Endothelial cell (in vitro differentiated cells): ENCODE measurements around the gene ANKRD27. TPM values are rescaled to one million over a fixed set of nuclear protein-coding genes. Genes with fewer than 3 reads are reported as not detected.

Source experiments
- DNase-seq: peaks from one replicate; pipeline ENCODE4 v3.0.0; 2021; ENCODE audit warnings: low spot score
- H3K27ac Mint-ChIP-seq: one replicate; pipeline ENCODE4 v1.8.0; 2021; ENCODE audit warnings: mixed read lengths, inconsistent platforms; ENCODE audit not compliant: unreplicated experiment
- H3K27me3 Mint-ChIP-seq: one replicate; pipeline ENCODE4 v1.8.0; 2021; ENCODE audit warnings: mild to moderate bottlenecking, moderate library complexity, mixed read lengths, inconsistent platforms; ENCODE audit not compliant: unreplicated experiment
- H3K36me3 Mint-ChIP-seq: one replicate; pipeline ENCODE4 v1.8.0; 2021; ENCODE audit warnings: mild to moderate bottlenecking, low read depth, mixed read lengths, inconsistent platforms; ENCODE audit not compliant: unreplicated experiment
- H3K4me1 Mint-ChIP-seq: one replicate; pipeline ENCODE4 v1.8.0; 2021; ENCODE audit warnings: mild to moderate bottlenecking, mixed read lengths, inconsistent platforms; ENCODE audit not compliant: unreplicated experiment
- H3K4me3 Mint-ChIP-seq: one replicate; pipeline ENCODE4 v1.8.0; 2021; ENCODE audit warnings: mild to moderate bottlenecking, mixed read lengths, inconsistent platforms; ENCODE audit not compliant: unreplicated experiment
- H3K9me3 Mint-ChIP-seq: one replicate; pipeline ENCODE4 v1.8.0; 2021; ENCODE audit warnings: mixed read lengths, inconsistent platforms; ENCODE audit not compliant: unreplicated experiment
- total RNA-seq: library from RNA; stranded (reverse); fragmentation: NEBNext Ultra II Directional; extraction: Animal tissue kit (Norgen Biotek cat#: 25700); gene quantifications from one replicate; pipeline ENCODE4 v1.2.1, GENCODE V29; 2021; ENCODE audit not compliant: unreplicated experiment
- TF ChIP-seq, protein P1 (sequence below): fragments of 200-600 bp; sonication (generic); IDR thresholded peaks from one replicate; pipeline ENCODE4 v1.5.0; 2021; ENCODE audit warnings: antibody characterized with exemption; ENCODE audit not compliant: unreplicated experiment

ANKRD27 gene
- total RNA-seq, 1 donor from 2014 or later = 20.8 TPM

DNA sequence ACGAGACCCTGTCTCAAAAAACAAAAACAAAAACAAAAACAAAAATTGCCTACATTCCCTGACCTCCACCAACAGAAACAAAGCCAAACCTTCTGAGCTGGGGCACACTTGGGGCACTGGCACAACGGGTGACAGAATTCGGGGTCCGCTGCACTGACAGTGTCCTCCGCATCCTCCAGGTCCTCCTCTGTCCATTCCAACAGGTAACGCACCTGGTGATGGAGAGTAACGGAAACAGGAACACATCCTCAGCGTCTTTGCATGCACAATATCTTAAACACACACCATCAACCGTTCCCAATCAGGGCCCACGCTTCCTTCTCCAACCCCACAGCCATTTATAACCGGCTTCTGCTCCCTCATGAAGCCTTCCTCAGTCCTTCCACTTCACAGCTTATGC, 59.4 kb downstream of the ANKRD27 start:
- no peak overlapping the region for H3K4me3 Mint-ChIP-seq
- H3K4me1 Mint-ChIP-seq = no peaks in the 10 kb centered on the region
- H3K27ac Mint-ChIP-seq = no peak overlapping the region
- TF ChIP-seq, protein P1, sequence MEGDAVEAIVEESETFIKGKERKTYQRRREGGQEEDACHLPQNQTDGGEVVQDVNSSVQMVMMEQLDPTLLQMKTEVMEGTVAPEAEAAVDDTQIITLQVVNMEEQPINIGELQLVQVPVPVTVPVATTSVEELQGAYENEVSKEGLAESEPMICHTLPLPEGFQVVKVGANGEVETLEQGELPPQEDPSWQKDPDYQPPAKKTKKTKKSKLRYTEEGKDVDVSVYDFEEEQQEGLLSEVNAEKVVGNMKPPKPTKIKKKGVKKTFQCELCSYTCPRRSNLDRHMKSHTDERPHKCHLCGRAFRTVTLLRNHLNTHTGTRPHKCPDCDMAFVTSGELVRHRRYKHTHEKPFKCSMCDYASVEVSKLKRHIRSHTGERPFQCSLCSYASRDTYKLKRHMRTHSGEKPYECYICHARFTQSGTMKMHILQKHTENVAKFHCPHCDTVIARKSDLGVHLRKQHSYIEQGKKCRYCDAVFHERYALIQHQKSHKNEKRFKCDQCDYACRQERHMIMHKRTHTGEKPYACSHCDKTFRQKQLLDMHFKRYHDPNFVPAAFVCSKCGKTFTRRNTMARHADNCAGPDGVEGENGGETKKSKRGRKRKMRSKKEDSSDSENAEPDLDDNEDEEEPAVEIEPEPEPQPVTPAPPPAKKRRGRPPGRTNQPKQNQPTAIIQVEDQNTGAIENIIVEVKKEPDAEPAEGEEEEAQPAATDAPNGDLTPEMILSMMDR = no peak
- no peaks in the 10 kb centered on the region for H3K9me3 Mint-ChIP-seq
- no peaks in the 10 kb centered on the region for H3K27me3 Mint-ChIP-seq
- H3K36me3 Mint-ChIP-seq = peaks cover 23% of the 10 kb centered on the region
- no peak for DNase-seq

DNA sequence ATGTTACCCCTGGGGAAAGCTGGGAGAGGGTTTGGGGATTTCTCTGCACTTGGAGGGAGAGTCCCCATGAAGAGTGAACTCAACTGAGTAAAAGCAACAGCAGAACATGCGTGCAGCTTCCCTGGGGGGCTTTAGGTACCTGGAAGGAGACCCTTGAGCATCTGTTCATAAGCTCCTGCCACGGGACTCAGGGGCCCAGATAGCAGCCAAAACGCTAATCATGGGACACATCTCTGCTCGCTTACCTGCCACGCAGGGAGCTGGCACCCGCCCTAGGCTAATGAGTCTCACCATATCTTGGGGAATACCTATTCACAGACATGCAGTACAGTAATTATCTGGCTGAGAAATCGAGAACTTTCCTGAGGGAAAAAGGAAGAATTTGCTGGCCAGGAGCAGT, 60.1 kb downstream of the ANKRD27 start:
- Mint-ChIP-seq H3K36me3 (peaks cover 23% of the 10 kb centered on the region), H3K4me3 (no peak overlapping the region), H3K9me3 (no peaks in the 10 kb centered on the region), H3K4me1 (no peaks in the 10 kb centered on the region), H3K27ac (no peak overlapping the region), H3K27me3 (no peaks in the 10 kb centered on the region)
- TF ChIP-seq, protein P1 = no peak
- DNase-seq = no peak

DNA sequence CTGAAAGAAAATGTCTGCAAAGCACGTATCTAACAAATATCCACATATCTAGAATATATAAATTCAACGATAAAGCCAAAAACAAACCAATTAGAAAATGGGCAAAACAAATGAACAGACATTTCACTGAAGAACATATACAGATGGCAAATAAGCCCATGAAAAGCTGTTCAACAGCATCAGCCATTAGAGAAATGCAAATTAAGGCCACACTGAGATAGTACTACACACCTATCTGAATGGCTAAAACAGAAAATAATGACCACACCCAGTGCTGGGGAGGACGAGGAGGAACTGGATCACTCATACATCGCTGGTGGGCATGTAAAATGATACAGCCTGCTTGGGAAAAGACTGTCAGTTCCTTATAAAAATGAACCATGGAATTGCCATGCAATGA, 62.0 kb downstream of the ANKRD27 start:
- Mint-ChIP-seq H3K27me3 (no peaks in the 10 kb centered on the region), H3K27ac (no peak overlapping the region), H3K4me3 (no peak overlapping the region), H3K4me1 (no peaks in the 10 kb centered on the region), H3K9me3 (no peaks in the 10 kb centered on the region), H3K36me3 (peaks cover 23% of the 10 kb centered on the region)
- no peak for DNase-seq
- TF ChIP-seq, protein P1 = no peak

DNA sequence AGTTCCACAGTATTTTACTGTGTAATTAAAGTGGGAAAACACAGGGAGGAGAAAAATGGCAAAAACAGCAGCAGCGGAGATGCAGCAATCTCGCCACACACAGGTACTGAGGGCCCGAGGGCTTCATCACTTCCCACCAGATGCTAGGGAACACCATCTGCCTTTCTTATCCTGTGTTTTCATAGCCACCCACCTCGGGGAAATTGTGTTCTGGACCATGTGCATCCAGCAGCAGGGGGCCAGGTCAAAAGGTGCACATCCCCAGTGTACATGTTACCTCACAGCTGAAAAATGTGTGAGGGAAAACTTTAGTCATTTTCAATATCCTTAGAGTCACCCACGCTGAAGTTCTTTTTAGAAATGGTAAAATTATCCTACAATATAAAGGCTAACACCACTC, 63.8 kb downstream of the ANKRD27 start:
- Mint-ChIP-seq H3K4me1 (no peaks in the 10 kb centered on the region), H3K9me3 (no peaks in the 10 kb centered on the region), H3K27me3 (no peaks in the 10 kb centered on the region), H3K36me3 (peaks cover 18% of the 10 kb centered on the region), H3K27ac (no peak overlapping the region), H3K4me3 (no peak overlapping the region)
- TF ChIP-seq, protein P1 = no peak
- DNase-seq = no peak

DNA sequence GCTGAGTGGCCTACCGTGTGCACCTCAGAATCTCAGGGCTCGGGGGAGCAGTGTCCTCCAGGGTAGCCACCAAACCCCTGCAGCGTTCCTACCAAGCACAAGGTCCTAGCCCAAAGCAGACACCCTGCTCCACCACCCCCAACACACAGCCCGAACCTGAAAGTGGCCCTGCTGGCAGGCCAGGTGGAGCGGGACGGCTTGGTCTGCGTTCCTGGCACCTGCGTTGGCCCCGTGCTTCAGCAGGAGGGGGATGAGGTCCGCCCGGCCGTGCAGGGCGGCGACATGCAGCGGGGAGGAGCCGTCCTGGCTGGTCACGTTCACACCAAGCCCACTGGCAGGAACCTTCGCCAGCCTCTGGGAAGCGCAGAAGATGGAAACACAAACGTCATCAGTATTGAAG, 67.5 kb downstream of the ANKRD27 start:
- Mint-ChIP-seq H3K27ac (no peak overlapping the region), H3K4me3 (no peak overlapping the region), H3K27me3 (peaks cover 6% of the 10 kb centered on the region), H3K4me1 (no peaks in the 10 kb centered on the region), H3K36me3 (peaks cover 6% of the 10 kb centered on the region), H3K9me3 (no peaks in the 10 kb centered on the region)
- DNase-seq = no peak
- TF ChIP-seq, protein P1 = no peak
